Measurements from ENCODE around the gene ZFAND2B.
"Not testable (repeated sequence)": the region's sequence is repeated elsewhere in the genome, so short reads cannot be mapped to it uniquely, and the experiment has no call there.

ZFAND2B gene

DNA sequence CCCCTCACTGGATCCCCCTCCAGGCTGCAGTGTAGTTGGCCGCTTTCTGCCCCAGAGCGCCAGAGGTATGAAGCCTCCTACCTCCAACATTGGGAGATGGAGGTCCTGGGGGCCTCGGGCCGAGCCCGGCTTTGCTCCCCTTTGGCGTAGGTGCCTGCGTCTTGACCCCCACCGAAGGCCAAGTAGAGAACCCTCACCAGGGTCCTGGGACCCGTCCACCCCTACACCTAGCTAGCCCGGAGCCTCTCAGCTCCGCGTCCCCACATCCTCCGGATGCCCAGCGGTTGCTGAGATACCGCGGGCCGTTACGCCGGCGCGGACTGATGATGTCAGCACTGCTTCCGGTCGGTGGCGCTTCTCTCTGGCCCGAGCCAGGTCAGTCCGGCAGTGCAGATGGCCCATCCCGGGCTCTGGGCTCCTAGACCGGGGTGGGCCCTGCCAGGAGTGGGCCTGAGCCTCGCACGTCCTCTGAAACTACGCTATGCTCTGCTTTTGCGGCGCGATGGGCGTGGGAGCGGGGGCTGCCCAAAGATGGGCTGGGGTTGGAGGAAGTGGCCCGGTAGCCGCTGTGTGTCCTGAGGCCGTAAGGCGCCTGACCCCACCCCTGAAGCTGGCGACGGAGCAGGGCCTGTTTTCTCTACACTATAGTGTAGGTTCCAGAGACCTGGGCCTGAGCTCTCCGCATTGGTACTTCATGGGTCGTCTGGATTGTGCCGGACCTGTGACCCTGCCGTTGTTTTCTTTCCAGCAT, 38.7 kb downstream of the ZFAND2B start, which contains the start of the genes GLB1L and STK16:
TSS of gene GLB1L (minus strand) at position 297 of the 751 bp plus-strand sequence. CDS start 1,871 bp downstream, outside the sequence.
TSS of gene STK16 (plus strand) at position 332 of the 751 bp plus-strand sequence. CDS start 521 bp downstream, outside the sequence.
- intact Hi-C loops (cut with DNase I), result loop anchor here (1.0 kb wide), 1 partner anchor 27 kb away; the partner anchor contains the start of gene ABCB6
- DNase-seq, result peak; percentile 91 to 99 (median 94)

DNA sequence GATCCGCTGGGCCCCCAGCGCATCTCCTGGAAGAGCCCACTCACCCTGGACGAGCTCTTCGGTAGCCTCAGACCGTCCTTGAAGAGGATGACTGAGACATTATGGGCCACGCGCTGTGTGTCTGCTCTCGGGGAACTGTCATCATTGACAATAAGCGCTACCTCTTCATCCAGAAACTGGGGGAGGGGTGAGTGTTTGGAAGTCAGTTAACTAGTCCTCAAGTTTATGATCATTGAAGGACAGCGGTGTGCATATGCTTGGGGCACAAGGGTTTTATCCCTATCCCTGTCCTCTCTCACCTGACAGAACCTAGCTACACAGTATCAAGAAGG, 39.3 kb downstream of the ZFAND2B start:
- intact Hi-C loops (cut with DNase I), result loop anchor here (1.0 kb wide), 1 partner anchor 28 kb away; the partner anchor contains the start of gene ABCB6
- DNase-seq, result no peak

GRCh38 chr2:219246559-219246958, 40.0 kb downstream of the ZFAND2B start:
- intact Hi-C loops (cut with DNase I), result no loop called here
- DNase-seq, result no peak

DNA sequence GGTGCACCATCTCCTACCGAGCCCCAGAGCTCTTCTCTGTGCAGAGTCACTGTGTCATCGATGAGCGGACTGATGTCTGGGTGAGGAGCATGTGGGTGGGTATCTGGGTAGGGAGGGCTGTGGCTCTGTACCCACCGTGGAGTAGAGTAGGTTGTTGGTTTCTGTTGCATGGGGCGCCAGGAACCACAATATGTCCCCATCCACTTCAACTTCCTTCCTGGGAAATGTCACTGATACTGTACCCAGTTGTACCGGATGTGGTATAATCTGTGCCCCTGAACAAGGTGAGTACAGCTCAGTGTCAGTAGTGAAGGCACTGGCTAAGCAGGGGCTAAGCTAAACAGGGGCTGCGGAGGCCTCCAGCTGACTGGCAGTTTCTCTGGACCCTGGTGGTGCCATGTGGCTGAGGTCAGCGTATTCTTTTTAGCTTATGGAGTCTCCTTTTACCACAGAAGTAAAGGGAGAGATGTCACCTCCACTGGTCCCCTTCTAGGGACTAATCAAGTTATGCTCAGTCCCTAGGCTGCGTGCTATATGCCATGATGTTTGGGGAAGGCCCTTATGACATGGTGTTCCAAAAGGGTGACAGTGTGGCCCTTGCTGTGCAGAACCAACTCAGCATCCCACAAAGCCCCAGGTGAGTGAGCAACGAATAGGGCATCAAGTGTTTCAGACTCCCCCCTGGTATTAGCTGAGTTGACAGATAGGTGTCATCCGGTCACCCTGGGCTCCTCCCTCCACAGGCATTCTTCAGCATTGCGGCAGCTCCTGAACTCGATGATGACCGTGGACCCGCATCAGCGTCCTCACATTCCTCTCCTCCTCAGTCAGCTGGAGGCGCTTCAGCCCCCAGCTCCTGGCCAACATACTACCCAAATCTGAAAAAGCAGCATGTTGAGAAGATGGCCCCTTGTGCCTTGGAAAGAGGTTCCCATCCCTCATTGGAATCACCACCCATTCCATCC, 41.4 kb downstream of the ZFAND2B start:
- DNase-seq, result no peak
- intact Hi-C loops (cut with DNase I), result no loop called here

DNA sequence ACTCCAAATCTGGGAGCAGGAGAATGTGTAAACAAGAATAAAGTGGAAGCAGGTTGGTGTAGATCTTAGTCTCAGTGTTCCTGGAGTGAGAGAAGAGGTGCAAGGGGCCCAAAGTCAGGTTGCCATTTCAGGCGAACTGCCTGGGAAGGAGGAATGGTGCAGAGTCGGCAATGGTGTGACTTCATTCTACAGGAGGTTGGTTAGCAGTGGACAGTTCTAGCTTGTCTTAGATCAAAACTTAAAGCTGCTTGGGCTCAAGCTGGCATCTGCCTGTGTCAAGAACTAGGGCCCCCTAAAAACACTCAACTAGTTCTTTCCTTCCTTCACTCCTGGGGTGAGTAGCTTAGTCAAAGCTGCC, 42.2 kb downstream of the ZFAND2B start:
- no peak for DNase-seq
- intact Hi-C loops (cut with DNase I), result no loop called here

DNA sequence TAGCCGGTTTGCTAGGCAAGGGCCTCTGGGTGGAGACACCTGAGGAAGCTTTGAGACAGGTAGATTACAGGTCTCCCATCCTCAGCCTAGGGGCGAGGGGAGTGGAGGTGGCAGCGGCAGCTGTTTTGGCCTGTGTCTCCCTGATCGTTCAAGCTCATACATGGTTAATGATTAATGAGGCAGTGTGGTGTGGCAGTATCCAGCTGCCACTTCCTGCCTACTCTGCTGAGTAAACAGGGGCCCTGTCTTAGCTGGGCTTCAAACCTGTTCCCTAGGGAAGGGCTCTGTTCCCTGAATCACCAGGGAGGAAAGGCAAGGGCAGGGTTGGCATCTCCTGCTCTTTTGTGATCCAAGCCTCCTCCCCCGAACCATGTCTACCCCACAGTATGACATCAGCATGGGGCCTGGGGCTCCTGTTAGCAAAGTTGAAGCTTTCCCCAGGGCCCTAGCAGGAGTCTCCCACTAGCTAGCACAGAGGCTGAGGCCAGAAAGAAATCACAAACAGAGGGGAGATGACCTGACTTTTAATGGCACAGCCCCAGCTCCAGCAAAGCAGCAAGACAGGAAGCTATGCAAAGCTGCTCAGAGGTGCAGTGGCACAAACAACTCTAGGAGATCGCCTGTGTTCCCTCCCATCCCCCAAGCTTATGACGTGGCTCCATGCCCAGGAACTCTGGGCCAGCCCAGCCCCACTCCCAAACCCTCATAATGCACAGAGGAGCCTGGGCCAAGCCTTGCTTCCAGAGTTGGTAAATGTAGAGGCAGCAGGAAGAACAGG, 42.8 kb downstream of the ZFAND2B start:
- intact Hi-C loops (cut with DNase I), result no loop called here
- DNase-seq, result peak in 9 of 10 donors; percentile 45 to 93 (median 63)

DNA sequence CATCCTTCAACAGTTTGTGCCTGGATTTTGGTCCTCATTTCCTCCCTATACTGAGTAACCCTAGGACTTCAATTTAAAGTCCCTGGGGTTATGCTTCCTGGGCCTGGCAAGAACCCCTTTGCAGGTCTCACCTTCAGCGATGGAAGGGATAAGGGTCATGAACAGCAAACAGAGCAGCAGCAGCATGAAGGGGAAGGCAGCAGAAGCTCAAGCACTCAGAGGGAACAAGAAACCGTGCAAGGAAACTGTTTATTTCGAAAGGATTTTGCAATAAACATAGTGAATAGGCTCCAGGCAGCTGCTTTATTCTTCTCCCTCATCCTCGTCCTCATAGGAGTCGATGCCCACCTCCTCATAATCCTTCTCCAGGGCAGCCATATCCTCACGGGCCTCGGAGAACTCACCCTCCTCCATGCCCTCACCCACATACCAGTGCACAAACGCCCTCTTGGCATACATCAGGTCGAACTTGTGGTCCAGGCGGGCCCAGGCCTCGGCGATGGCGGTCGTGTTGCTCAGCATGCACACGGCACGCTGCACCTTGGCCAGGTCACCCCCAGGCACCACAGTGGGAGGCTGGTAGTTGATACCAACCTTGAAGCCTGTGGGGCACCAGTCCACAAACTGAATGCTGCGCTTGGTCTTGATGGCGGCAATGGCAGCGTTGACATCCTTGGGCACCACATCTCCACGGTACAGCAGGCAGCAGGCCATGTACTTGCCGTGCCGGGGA, 43.6 kb downstream of the ZFAND2B start:
- intact Hi-C loops (cut with DNase I), result no loop called here
- DNase-seq, result no peak

- intact Hi-C loops (cut with DNase I), result no loop called here
- DNase-seq, result no peak
Measured at GRCh38 chr2:219251656-219252055, 45.1 kb downstream of the ZFAND2B start.

- intact Hi-C loops (cut with DNase I), result no loop called here
- peak in 1 of 10 donors; percentile 32 for DNase-seq
Measured at GRCh38 chr2:219252084-219252483, 45.5 kb downstream of the ZFAND2B start.

- DNase-seq, result peak in 1 of 10 donors; percentile 74
- intact Hi-C loops (cut with DNase I), result no loop called here
Measured at GRCh38 chr2:219252570-219252899, 46.0 kb downstream of the ZFAND2B start.

DNA sequence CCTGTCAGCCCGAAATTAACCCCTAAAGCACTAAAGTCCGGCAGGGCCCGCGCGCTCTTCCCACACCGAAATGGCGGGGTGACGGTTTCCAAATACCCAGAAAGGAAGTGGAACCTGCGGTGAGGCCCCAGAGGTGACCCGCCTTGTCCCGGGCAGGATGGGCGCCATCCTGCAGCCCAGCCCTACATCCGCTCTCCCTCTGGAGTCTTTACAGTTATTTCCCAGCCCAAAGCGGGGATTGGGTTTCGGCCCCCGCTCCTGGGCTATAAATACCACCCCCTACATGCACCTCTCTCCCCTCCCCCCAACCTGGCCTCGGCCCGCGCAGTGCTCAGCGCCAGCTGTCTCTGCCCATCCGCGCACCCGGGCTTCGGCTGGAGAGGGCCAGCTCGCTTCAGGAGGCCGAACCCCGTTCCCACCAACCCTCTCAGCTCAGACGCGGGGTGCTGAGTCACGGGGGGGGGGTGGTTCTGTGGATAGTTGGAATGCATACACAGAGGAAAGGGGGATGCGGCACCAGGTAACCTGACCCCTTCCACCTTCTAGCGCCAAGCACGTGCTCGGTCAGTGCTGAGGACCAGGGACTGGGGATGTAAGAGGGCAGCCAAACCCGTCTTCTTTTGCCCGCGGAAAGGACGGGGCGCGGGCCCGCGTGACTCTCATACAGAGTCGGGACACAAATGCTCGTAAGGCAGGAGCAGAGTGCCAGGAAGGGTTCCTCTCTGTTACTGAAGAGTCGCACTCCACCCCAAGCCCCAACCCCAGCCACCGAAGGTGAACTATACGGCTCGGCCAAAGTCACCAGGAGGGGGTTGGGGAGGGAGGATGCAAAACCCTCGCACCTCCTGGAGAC, 46.5 kb downstream of the ZFAND2B start, which contains the start of gene TUBA4B:
TSS of gene TUBA4B (plus strand) at position 344 of the 853 bp plus-strand sequence. CDS start at position 509, 165 bp downstream.
- DNase-seq, result peak in 6 of 10 donors; percentile 27 to 89 (median 40)
- intact Hi-C loops (cut with DNase I), result no loop called here

DNA sequence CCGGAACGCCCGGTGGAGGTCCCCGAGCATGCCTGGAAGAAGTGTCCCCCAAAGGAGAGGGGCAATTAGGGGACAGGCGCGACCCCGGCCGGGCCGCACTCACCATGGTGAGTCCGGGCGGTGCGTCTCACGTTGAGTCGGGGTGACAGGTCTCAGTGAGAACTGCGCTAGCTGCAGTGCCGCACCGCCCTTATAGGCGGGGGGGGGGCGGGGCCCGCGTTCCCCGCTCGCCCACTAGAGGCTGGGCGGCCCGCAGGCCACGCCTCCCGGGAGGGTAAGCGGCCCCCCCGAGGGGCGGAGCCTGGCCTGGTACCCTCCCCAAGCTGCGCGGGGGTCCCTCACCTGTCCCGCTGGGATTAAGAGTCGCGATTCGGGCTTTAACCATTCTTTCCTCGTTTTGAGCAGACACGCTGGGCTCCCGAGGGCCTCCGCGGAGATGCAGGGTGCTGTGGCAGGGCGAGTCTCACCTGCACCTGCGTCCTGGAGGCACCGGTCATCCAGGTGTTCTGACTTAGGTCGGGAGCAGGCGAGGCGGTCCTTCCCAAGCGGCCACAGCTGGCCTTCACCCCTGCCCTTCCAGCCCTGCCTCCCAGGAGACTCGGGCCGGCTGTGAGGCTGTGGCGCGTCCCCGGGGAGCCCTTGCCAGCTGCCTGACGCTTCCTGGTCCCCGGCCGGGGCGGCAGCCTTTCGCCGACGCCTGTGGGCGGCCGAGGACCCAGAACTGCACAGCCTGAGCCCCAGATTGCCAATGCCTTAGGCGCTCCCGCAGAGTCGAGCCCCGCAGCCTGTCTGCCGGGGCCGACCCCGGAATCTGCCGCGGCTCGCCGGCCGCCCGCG, 47.4 kb downstream of the ZFAND2B start, which contains the start of gene TUBA4A:
TSS of gene TUBA4A (minus strand) at position 166 of the 837 bp plus-strand sequence. CDS start at position 106, 60 bp downstream.
- peak; percentile 70 to 98 (median 88) for DNase-seq
- intact Hi-C loops (cut with DNase I), result no loop called here

DNA sequence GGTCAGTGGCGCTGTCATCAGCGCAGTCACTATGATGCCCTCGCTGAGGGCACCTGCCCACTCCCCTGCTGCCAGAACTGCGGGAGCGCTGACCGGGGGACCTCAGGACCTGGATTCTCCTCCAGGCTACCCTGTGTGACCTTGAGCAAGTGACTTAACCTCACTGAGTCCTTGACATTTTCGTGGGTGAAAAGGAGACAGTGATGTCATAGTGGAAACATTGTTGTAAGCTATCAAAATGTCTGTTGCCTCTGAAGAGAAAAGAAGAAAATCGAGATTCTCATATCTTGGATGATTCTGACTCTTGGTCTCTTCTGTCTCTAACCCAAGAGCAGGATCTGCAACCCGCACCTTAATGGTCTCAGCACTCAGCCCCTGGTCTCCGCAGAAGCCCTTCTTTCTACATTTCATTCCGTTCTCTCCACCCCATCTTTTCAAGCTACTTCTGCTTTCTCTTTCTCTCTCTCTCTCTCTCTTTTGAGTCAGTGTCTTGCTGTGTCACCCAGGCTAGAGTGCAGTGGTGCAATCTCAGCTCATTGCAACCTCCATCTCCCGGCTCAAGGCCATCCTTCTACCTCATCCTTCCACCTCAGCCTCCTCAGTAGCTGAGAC, 48.1 kb downstream of the ZFAND2B start:
- intact Hi-C loops (cut with DNase I), result no loop called here
- no peak for DNase-seq

DNA sequence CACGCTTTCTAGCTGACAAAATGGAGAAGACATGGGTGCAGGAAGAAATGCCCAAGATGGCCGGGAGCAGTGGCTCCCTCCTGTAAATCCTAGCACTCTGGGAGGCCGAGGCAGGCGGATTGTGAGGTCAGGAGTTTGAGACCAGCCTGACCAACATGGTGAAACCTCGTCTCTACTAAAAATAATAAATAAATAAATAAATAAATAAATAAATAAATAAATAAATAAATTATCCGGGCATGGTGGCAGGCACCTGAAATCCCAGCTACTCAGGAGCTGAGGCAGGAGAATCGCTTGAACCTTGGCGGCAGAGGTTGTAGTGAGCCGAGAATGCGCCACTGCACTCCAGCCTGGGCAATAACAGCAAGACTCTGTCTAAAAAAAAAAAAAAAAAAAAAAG, 52.4 kb downstream of the ZFAND2B start:
- DNase-seq; intact Hi-C loops (cut with DNase I): not testable (repeated sequence)

Measured in posterior cingulate gyrus (tissue), 11 donors.